ENCODE data around the gene SPATA2. TPM values are rescaled to one million over a fixed set of nuclear protein-coding genes. Genes with fewer than 3 reads are reported as not detected.

Gene SPATA2
- total and polyA plus RNA-seq, 12 donors: 2.8 to 9.3 (median 6.1) TPM

DNA sequence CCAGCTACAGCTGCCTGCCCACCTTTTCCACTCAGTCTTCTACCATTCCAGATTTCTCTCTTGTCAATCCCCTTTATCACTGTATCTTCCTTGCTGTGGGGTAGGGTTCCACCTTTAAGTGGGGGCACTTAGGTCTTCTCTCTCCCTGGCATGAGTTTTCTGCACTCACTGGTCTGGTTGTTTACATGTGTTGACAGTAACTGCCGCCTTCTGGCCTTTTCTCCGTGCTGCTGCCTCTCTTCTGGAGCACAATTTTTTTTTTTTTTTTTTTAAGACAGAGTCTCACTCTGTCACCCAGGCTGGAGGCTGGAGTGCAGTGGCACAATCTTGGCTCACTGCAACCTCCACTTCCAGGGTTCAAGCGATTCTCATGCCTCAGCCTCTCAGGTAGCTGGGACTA lies 32.8 kb upstream of the SPATA2 start:
- intact Hi-C loops (cut with DNase I): no loop called here
- no peaks in the 10 kb centered on the region for H3K9me3 ChIP-seq (replicated peaks in 1 of 3)
- no peak overlapping the region for H3K27ac ChIP-seq
- no peak for DNase-seq
- TF ChIP-seq, protein P1, sequence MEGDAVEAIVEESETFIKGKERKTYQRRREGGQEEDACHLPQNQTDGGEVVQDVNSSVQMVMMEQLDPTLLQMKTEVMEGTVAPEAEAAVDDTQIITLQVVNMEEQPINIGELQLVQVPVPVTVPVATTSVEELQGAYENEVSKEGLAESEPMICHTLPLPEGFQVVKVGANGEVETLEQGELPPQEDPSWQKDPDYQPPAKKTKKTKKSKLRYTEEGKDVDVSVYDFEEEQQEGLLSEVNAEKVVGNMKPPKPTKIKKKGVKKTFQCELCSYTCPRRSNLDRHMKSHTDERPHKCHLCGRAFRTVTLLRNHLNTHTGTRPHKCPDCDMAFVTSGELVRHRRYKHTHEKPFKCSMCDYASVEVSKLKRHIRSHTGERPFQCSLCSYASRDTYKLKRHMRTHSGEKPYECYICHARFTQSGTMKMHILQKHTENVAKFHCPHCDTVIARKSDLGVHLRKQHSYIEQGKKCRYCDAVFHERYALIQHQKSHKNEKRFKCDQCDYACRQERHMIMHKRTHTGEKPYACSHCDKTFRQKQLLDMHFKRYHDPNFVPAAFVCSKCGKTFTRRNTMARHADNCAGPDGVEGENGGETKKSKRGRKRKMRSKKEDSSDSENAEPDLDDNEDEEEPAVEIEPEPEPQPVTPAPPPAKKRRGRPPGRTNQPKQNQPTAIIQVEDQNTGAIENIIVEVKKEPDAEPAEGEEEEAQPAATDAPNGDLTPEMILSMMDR (IDR thresholded peaks at IDR 0.05): no peak
- TF ChIP-seq POLR2A (IDR thresholded peaks at IDR 0.05): no peak
- WGBS, 4 donors: 81 to 91% (median 86%) methylated on average over 3 of the region's 3 CpGs
- no peaks in the 10 kb centered on the region for H3K27me3 ChIP-seq
- no peak overlapping the region for H3K4me3 ChIP-seq
- H3K4me1 ChIP-seq (replicated peaks in 1 of 2): peaks cover 0 to 26% of the 10 kb centered on the region in 2 donors
- peaks cover 0 to 92% of the 10 kb centered on the region in 2 donors for H3K36me3 ChIP-seq (replicated peaks in 1 of 2)

DNA sequence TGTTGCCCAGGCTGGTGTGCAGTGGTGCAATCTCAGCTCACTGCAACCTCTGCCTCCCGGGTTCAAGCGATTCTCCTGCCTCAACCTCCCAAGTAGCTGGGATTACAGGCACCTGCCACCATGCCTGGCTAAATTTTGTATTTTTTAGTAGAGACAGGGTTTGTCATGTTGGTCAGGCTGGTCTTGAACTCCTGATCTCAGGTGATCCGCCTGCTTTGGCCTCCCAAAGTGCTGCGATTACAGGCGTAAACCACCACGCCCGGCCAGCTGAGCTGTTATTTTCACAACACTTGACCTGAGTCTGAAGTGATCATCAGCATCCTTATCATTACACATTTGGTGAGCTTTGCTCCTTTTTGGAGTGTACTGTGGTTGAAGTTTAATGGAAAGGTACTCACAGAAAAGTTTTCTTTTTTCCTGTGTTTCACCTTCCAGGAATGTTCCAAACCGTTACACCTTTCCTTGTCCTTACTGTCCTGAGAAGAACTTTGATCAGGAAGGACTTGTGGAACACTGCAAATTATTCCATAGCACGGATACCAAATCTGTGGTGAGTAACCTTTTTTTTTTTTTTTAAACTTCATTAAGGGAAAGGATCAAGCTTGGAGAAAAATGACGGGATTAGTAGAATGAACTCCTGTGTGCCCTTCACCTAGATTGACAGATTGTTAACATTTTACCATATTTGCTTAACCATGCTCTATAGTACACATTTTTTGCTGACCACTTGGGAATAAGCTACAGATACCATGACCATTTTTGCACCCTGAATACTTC lies 30.6 kb upstream of the SPATA2 start:
- intact Hi-C loops (cut with DNase I): no loop called here
- peaks cover 0 to 92% of the 10 kb centered on the region in 2 donors for H3K36me3 ChIP-seq (replicated peaks in 1 of 2)
- no peak for TF ChIP-seq POLR2A (IDR thresholded peaks at IDR 0.05)
- TF ChIP-seq, protein P1 (IDR thresholded peaks at IDR 0.05): no peak

GRCh38 chr20:49945306-49945700 lies 30.0 kb upstream of the SPATA2 start:
- Histone ChIP-seq H3K9me3 (replicated peaks in 1 of 3) (no peaks in the 10 kb centered on the region), H3K4me1 (replicated peaks in 1 of 2) (peaks cover 0 to 17% of the 10 kb centered on the region in 2 donors), H3K27me3 (no peaks in the 10 kb centered on the region), H3K27ac (no peak overlapping the region), H3K4me3 (no peak overlapping the region), H3K36me3 (replicated peaks in 1 of 2) (peaks cover 0 to 88% of the 10 kb centered on the region in 2 donors)
- DNase-seq: peak in 1 of 7 donors; percentile 35
- TF ChIP-seq, protein P1 (IDR thresholded peaks at IDR 0.05): no peak
- TF ChIP-seq POLR2A (IDR thresholded peaks at IDR 0.05): no peak
- intact Hi-C loops (cut with DNase I): no loop called here
- WGBS, 4 donors: 54 to 61% (median 57%) methylated on average over 3 of the region's 3 CpGs

More for the DNA sequence above, 30.6 kb upstream of the SPATA2 start:
- Histone ChIP-seq H3K4me3 (no peak overlapping the region), H3K4me1 (replicated peaks in 1 of 2) (peaks cover 0 to 21% of the 10 kb centered on the region in 2 donors), H3K9me3 (replicated peaks in 1 of 3) (no peaks in the 10 kb centered on the region), H3K27me3 (no peaks in the 10 kb centered on the region), H3K27ac (no peak overlapping the region)
- peak in 1 of 7 donors; percentile 37 for DNase-seq
- 94 to 98% (median 95%) methylated on average over 9 to 10 of the region's 10 CpGs for WGBS, 4 donors

GRCh38 chr20:49942942-49943341 lies 27.6 kb upstream of the SPATA2 start:
- H3K9me3 ChIP-seq (replicated peaks in 1 of 3): no peaks in the 10 kb centered on the region
- WGBS, 4 donors: 91 to 97% (median 94%) methylated on average over 3 of the region's 3 CpGs
- no peaks in the 10 kb centered on the region for H3K27me3 ChIP-seq
- DNase-seq: no peak
- no peak overlapping the region for H3K4me3 ChIP-seq
- peaks cover 14 to 34% of the 10 kb centered on the region in 2 donors for H3K4me1 ChIP-seq (replicated peaks in 1 of 2)
- H3K36me3 ChIP-seq (replicated peaks in 1 of 2): peaks cover 0 to 70% of the 10 kb centered on the region in 2 donors
- TF ChIP-seq, protein P1 (IDR thresholded peaks at IDR 0.05): no peak
- no peak for TF ChIP-seq POLR2A (IDR thresholded peaks at IDR 0.05)
- intact Hi-C loops (cut with DNase I): no loop called here
- H3K27ac ChIP-seq: no peak overlapping the region

Measured in adrenal gland (tissue), 12 donors.